ENCODE measurements around the gene UNKL.

GRCh38 chr16:1348926-1349325 is 65.6 kb downstream of the UNKL start:
- no peak for TF ChIP-seq EZH2 (IDR thresholded peaks at IDR 0.05)
- TF ChIP-seq, protein P1, sequence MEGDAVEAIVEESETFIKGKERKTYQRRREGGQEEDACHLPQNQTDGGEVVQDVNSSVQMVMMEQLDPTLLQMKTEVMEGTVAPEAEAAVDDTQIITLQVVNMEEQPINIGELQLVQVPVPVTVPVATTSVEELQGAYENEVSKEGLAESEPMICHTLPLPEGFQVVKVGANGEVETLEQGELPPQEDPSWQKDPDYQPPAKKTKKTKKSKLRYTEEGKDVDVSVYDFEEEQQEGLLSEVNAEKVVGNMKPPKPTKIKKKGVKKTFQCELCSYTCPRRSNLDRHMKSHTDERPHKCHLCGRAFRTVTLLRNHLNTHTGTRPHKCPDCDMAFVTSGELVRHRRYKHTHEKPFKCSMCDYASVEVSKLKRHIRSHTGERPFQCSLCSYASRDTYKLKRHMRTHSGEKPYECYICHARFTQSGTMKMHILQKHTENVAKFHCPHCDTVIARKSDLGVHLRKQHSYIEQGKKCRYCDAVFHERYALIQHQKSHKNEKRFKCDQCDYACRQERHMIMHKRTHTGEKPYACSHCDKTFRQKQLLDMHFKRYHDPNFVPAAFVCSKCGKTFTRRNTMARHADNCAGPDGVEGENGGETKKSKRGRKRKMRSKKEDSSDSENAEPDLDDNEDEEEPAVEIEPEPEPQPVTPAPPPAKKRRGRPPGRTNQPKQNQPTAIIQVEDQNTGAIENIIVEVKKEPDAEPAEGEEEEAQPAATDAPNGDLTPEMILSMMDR (IDR thresholded peaks at IDR 0.05) = no peak

All from neural progenitor cell (in vitro differentiated cells).